Activated T-cell treated with anti-CD3 and anti-CD28 coated beads, Interleukin-2, amount 50 U/mL, for 48 hours (primary cell): ENCODE results near the gene GPC6.
"Not testable (repeated sequence)": the region's sequence is repeated elsewhere in the genome, so short reads cannot be mapped to it uniquely, and the experiment has no call there.

ENCODE experiments used
- DNase-seq, 2 experiments: peaks; one replicate each; pipeline ENCODE4 v3.0.0-alpha.2; 2020

Gene GPC6

GRCh38 chr13:94188201-94188854 lies 961.7 kb downstream of the GPC6 start:
- no peak for DNase-seq

DNA sequence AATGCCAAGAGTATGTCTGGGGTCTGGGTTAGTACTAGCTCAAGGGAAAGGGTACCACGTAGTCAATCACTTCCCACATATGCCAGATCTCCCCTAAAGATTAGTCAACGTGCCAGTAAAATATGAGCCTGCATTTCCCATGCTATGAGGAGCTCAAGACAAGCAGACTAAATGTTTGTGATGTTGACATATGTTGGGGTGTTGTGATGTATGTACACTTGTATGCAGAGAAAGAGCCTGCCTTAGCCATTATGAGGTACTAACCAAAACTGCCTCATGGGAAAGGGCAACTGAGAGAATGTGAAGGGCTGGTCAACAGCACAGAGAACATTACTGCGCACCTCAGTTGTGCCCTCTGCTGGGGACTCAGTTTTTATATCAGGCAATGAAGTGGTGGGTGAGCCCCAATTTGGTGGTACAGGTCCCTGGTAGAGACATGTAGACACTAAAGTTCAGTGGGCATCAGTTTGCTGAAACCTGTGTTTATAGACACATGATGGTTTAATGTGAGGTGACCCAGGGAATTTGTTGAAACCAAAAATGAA lies 965.9 kb downstream of the GPC6 start:
- peak; percentile 27 to 28 for DNase-seq

GRCh38 chr13:94195715-94196114 lies 969.1 kb downstream of the GPC6 start:
- no peak for DNase-seq

- DNase-seq: no peak
These were observed 969.8 kb downstream of the GPC6 start for GRCh38 chr13:94196413-94196812.

DNA sequence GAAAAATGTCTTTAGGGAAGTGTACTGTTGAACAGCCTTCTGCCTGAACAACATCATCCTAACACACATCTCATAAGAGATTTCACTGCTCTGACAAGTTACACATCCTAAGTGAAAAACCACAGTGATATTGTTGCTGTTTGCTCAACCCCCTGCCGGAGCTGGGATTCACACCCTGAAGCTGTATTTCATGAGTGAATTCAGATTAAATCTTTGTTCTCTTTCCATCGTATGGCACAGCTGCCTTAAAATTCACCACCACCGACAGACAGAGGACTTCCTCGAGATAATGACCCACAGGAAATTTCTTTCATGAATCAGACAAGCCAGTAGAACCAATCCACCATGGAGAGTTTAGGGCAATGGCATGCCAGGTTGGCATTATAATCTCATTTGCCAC lies 972.1 kb downstream of the GPC6 start:
- no peak for DNase-seq

DNA sequence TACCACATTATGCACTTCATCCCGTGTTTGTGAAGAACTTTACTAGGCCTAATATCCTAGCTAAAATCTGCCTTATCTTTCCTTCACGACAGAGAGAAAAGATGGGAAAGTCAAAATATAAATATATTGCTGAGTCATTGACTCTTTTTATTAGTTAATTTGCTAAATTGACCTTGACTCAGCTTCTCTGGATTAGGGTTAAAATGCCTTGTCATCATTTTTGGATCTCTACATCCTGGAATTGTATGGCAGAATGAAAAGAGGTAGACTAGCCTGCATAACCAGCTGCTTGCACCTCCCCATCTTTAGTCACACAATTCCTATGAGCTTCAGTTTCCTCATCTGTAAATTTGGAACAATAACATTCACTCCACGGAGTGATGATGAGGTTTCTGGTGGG lies 972.5 kb downstream of the GPC6 start:
- DNase-seq: no peak

GRCh38 chr13:94201022-94201421 lies 974.4 kb downstream of the GPC6 start:
- no peak for DNase-seq

DNA sequence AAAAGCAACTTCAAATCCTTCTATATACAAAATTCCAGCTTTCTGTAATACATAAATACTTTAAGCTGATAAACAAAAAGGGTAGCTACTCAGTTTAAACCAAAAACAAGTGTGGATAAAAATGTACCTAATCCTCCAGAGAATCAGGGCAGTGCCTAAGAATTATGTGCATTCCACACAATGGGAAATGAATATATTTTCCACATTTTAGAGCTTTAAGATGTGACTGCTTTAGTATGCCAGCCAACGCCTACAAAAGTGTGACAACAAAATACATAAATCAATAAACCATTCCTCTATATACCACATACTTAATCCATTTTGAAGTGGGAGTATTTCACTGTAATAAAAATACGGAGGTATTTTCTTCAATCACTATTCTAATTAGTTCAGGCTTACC lies 977.6 kb downstream of the GPC6 start:
- no peak for DNase-seq

DNA sequence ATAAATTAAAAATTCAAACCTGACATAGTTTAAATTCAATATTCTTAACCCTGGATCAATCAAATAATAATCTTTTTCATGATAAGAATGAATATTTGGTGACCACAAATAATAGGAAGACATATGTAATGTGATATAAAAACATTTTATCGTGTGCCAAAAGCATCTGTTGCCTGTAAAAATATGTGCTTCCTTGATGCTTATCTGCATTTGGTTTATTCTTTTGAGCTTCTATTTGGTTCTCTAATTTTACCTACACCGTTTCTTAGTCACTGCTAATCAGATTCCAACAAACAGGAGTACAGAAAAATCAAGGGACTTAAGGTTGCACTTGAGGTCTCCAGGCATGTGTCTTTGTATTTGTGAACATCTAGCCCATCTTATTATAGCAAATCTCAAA lies 978.3 kb downstream of the GPC6 start:
- no peak for DNase-seq

- no peak for DNase-seq
These were observed 979.3 kb downstream of the GPC6 start for GRCh38 chr13:94205896-94206295.

DNA sequence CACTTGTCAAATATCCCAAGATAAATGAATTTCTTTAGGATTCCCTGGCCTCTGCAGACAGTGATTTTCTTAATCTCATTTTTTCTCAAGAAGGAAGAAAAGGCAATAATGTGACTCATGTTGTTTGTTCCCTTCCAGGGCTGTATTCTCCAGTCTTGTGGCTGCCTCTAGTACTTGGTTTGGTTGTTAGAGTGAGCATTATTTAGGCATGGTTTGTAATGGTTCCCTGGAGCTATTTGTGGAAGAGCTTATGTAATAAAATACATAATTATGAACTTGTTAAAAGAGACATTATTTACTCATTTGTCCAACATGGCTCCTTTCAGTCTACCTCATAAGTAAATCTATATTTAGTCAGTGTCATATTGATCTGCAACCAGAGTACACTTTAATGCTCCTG lies 982.5 kb downstream of the GPC6 start:
- no peak for DNase-seq

GRCh38 chr13:94209913-94210312 lies 983.3 kb downstream of the GPC6 start:
- not testable (repeated sequence) for DNase-seq

DNA sequence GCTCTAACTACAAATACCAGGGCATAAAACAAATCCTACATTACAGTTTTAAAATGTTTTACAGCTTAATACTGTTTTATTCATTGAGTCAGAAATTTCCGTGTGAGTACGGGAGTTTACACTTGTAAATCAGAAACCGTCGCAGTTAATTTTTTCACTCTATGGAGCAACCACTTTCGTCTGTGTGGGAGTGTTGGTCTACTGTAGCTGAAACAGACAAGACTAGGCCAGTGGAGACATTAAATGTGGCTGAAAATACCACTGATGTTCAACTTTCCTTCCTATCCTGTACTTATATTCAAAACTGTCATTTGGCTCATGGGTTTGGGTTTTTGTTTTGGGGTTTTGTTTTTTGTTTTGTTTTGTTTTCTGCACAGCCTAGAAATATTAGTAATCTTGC lies 984.2 kb downstream of the GPC6 start:
- DNase-seq: no peak

GRCh38 chr13:94212196-94212595 lies 985.6 kb downstream of the GPC6 start:
- no peak for DNase-seq

DNA sequence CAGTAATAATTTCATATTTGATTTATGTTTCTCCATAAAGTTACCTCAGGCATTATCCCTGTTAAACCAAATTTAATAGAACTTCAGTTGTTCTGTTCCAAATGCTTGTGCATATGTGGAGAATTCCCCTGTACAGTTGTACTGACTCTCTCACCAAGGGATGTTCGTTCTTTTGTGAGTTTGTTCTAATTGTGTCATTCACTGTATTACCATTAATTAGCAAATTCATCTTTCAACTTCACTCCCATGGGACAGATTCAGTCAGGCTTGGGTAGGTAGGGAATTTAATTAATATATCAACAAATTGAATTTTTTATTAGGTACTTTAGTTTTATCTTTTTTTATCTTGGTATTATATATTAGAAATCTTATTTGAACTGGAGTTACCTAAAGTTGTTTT lies 987.5 kb downstream of the GPC6 start:
- no peak for DNase-seq

GRCh38 chr13:94214975-94215374 lies 988.4 kb downstream of the GPC6 start:
- no peak for DNase-seq

DNA sequence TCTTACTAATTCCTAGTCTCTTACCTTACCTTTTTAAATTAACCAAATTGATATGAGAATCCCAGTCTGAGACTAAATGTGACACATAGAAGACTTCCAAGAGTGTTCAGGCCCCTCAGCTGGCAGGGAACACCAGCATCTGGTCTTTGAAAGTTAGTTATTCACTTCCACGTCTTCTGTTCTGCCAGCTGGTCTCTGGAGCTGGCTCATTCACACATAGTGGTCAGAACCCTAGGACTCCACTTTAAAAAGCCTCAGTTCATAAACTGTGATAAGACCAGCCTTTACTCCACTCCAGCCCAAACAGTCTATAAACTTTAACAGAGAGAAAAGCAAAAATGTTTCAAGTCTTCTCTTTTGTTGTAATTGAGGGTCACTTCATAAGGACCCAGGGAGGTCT lies 989.9 kb downstream of the GPC6 start:
- no peak for DNase-seq

DNA sequence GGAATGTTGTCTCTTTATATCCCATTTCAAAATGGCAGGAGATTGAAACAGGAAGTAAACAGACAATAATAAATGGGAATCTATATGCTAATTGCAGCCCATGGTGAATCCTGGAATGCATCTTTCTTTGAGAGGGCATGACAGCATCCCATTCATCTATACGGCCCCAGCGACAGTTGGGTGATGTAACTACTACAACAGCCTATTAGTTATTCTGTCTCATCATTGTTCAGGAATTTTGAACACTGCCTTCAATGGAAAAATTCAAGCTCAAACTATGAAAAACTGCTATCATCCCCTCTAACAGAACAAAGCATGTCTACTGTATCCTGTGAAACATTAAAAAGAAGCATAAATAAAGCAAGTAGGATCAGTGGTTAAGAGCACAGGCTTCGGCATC lies 990.8 kb downstream of the GPC6 start:
- no peak for DNase-seq

DNA sequence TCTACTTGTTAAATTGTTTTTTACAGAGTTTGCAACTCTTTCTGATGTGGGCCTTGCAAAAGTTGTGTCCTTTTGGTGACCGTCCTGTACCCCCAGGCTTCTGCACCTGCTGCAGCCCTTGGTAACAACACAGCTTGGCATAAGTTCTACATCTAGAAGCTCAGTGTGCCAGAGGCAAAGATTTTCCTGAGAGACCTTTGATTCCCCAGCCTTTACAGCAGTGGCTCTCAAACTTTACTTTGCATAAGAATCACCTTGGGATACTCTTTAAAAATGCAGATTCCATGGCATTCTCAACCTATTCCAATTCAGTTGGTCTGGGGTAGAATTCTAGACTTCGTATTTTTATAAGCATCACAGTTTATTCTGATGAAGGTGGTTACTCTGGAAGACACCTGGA lies 991.9 kb downstream of the GPC6 start:
- no peak for DNase-seq

DNA sequence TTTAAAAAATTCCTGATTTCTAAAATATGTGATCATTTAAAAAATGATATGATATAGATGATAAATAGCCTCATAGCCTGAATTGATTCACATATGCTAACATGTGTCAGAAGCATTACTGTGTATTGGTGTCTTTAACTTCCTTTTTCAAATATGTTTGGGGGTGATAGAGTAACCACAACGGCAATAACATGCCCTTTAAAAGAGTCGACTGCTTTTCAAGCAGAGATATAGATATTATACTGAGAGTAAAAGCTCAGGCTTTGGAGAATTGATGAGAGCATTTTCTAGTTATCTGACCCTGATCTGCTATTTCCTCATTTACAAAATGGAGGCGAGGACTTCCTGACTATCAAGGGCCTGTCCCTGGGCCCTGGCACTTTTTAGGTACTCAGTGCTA lies 992.3 kb downstream of the GPC6 start:
- DNase-seq: no peak

DNA sequence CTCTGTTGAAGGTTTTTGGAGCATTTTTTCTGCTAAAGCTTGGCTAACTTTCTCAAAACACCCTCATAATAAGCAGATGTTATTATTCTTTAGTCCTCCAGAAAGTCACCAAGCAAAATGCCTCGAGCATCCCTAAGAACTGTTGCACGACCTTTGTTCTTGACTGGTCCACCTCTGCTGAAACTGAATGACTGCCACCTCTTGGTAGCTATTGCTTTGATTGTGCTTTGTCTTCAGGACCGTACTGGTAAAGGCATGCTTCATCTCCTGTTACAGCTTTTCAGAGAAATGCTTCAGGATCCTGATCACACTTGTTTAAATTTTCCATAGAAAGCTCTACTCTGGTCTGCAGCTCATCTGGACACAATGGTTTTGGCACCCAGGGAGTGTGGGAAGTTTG lies 998.1 kb downstream of the GPC6 start:
- no peak for DNase-seq

- DNase-seq: no peak
These were observed 1000.8 kb downstream of the GPC6 start for GRCh38 chr13:94227255-94227879.

GRCh38 chr13:94228763-94229162 lies 1002.2 kb downstream of the GPC6 start:
- no peak for DNase-seq

GRCh38 chr13:94232161-94232950 lies 1005.7 kb downstream of the GPC6 start:
- no peak for DNase-seq
